Activated CD8-positive, alpha-beta T cell treated with anti-CD3 and anti-CD28 coated beads, Interleukin-2, amount 10 ng/mL, durations not matched to agents 7 days and 5 days (primary cell): ENCODE results near the gene PTK7. TPM values are rescaled to one million over a fixed set of nuclear protein-coding genes. Genes with fewer than 3 reads are reported as not detected.

ENCODE experiments used
- ATAC-seq: fragments of 150-1000 bp; cut with Tn5 transposase; one replicate; pipeline ENCODE4 v1.10.0; 2021; ENCODE audit warnings: moderate library complexity
- CTCF ChIA-PET: fragments of 350-600 bp; sonication (Branson Sonifier 250); formaldehyde crosslinking; loops from one replicate; lab custom pipeline; 2021; ENCODE audit warnings: antibody characterized with exemption; lab: Charles Lee
- POLR2A ChIA-PET: fragments of 350-600 bp; sonication (Branson Sonifier 250); formaldehyde crosslinking; loops from one replicate; lab custom pipeline; 2021; ENCODE audit warnings: antibody characterized with exemption; lab: Charles Lee
- DNase-seq: peaks from one replicate; pipeline ENCODE4 v3.0.0-alpha.2; 2020
- H3K27ac Mint-ChIP-seq: one replicate; pipeline ENCODE4 v1.8.0; 2021; ENCODE audit warnings: mild to moderate bottlenecking, mixed read lengths
- H3K27me3 Mint-ChIP-seq: one replicate; pipeline ENCODE4 v1.8.0; 2021; ENCODE audit warnings: low read depth, mixed read lengths
- H3K36me3 Mint-ChIP-seq: one replicate; pipeline ENCODE4 v1.8.0; 2021; ENCODE audit warnings: low read depth, mixed read lengths
- H3K4me1 Mint-ChIP-seq: one replicate; pipeline ENCODE4 v1.8.0; 2021; ENCODE audit warnings: low read depth, mixed read lengths
- H3K4me3 Mint-ChIP-seq: one replicate; pipeline ENCODE4 v1.8.0; 2021; ENCODE audit warnings: mild to moderate bottlenecking, mixed read lengths
- H3K9me3 Mint-ChIP-seq: one replicate; pipeline ENCODE4 v1.8.0; 2022; ENCODE audit warnings: mixed read lengths; ENCODE audit not compliant: insufficient read depth
- total RNA-seq, 2 experiments: library from RNA; stranded (reverse); gene quantifications; one replicate each; pipeline ENCODE4 v1.2.3, GENCODE V29; 2021

PTK7 gene
- total RNA-seq, 2 experiments from 2014 or later, result 1.2 to 1.8 TPM

GRCh38 chr6:43185391-43185985, 109.4 kb downstream of the PTK7 start:
- peak; percentile 59 for DNase-seq
- peak overlapping the region; percentile 7 for H3K4me3 Mint-ChIP-seq
- ChIA-PET POLR2A (interaction anchor here (1.8 kb wide), 1 partner anchor 10 kb away, joined by 6 read pairs; no protein-coding TSS in a partner anchor), CTCF (interaction anchor here (0.9 to 1.5 kb wide), 2 partner anchors 10 to 16 kb away, joined by 3 to 4 read pairs; no protein-coding TSS in a partner anchor)
- peak overlapping the region; percentile 73 for H3K27ac Mint-ChIP-seq
- no peak for ATAC-seq
- no peaks in the 10 kb centered on the region for H3K27me3 Mint-ChIP-seq
- peaks cover 53% of the 10 kb centered on the region for H3K4me1 Mint-ChIP-seq
- H3K36me3 Mint-ChIP-seq, result peaks cover 44% of the 10 kb centered on the region
- no peaks in the 10 kb centered on the region for H3K9me3 Mint-ChIP-seq

- peaks cover 43% of the 10 kb centered on the region for H3K36me3 Mint-ChIP-seq
- ATAC-seq (no peak), DNase-seq (no peak)
- H3K4me1 Mint-ChIP-seq, result peaks cover 52% of the 10 kb centered on the region
- ChIA-PET POLR2A (interaction anchor here (1.8 kb wide), 1 partner anchor 11 kb away, joined by 6 read pairs; no protein-coding TSS in a partner anchor), CTCF (interaction anchor here (0.9 to 1.5 kb wide), 2 partner anchors 11 to 16 kb away, joined by 3 to 4 read pairs; no protein-coding TSS in a partner anchor)
- peak overlapping the region; percentile 53 for H3K27ac Mint-ChIP-seq
- no peak overlapping the region for H3K4me3 Mint-ChIP-seq
- no peaks in the 10 kb centered on the region for H3K27me3 Mint-ChIP-seq
- no peaks in the 10 kb centered on the region for H3K9me3 Mint-ChIP-seq
These were observed 109.9 kb downstream of the PTK7 start for GRCh38 chr6:43186019-43186418.

DNA sequence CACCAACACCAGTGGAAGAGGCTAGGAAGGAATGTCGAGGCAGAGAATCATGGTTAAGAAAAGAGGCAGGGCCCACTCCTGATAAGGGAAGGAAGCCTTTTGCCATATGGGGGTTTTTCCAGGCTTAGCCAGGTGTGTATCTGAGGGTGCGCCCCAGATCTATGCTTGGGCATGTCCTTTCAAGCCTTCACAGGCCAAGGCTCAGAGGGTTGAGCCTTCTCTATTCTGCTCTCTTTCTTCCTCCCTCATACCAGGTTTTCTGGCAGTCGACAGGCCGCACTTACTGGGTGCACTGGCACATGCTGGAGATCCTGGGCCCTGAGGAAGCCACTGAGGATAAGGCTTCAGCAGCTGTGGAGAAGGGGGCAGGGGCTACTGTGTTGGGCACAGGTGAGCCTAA, 110.6 kb downstream of the PTK7 start:
- Mint-ChIP-seq H3K4me3 (no peak overlapping the region), H3K36me3 (peaks cover 39% of the 10 kb centered on the region), H3K27ac (peak overlapping the region; percentile 53), H3K4me1 (peaks cover 45% of the 10 kb centered on the region), H3K9me3 (no peaks in the 10 kb centered on the region), H3K27me3 (no peaks in the 10 kb centered on the region)
- ATAC-seq (no peak), DNase-seq (no peak)
- ChIA-PET POLR2A (no interaction called here), CTCF (interaction anchor here (1.2 kb wide), 1 partner anchor 15 kb away, joined by 3 read pairs; no protein-coding TSS in a partner anchor)

GRCh38 chr6:43187821-43188220, 111.7 kb downstream of the PTK7 start:
- POLR2A ChIA-PET, result no interaction called here

GRCh38 chr6:43188426-43188825, 112.3 kb downstream of the PTK7 start:
- H3K9me3 Mint-ChIP-seq, result no peaks in the 10 kb centered on the region
- H3K4me3 Mint-ChIP-seq, result no peak overlapping the region
- ATAC-seq (no peak), DNase-seq (no peak)
- CTCF ChIA-PET, result no interaction called here
- H3K27me3 Mint-ChIP-seq, result no peaks in the 10 kb centered on the region
- POLR2A ChIA-PET, result no interaction called here
- peaks cover 46% of the 10 kb centered on the region for H3K36me3 Mint-ChIP-seq
- H3K27ac Mint-ChIP-seq, result no peak overlapping the region
- peaks cover 32% of the 10 kb centered on the region for H3K4me1 Mint-ChIP-seq

More at GRCh38 chr6:43187821-43188220, 111.7 kb downstream of the PTK7 start:
- no peak overlapping the region for H3K4me3 Mint-ChIP-seq
- ATAC-seq (no peak), DNase-seq (no peak)
- CTCF ChIA-PET, result interaction anchor here (1.2 kb wide), 1 partner anchor 16 kb away, joined by 3 read pairs; no protein-coding TSS in a partner anchor
- H3K9me3 Mint-ChIP-seq, result no peaks in the 10 kb centered on the region
- no peak overlapping the region for H3K27ac Mint-ChIP-seq
- H3K4me1 Mint-ChIP-seq, result peaks cover 38% of the 10 kb centered on the region
- peaks cover 42% of the 10 kb centered on the region for H3K36me3 Mint-ChIP-seq
- H3K27me3 Mint-ChIP-seq, result no peaks in the 10 kb centered on the region

- CTCF ChIA-PET, result no interaction called here
- Mint-ChIP-seq H3K27me3 (no peaks in the 10 kb centered on the region), H3K36me3 (peaks cover 43% of the 10 kb centered on the region)
These were observed 113.7 kb downstream of the PTK7 start for GRCh38 chr6:43189776-43190304.

GRCh38 chr6:43192911-43193310, 116.8 kb downstream of the PTK7 start:
- ChIA-PET POLR2A (no interaction called here), CTCF (no interaction called here)
- no peak overlapping the region for H3K4me3 Mint-ChIP-seq
- no peak overlapping the region for H3K27ac Mint-ChIP-seq
- DNase-seq (no peak), ATAC-seq (no peak)
- H3K4me1 Mint-ChIP-seq, result peaks cover 4% of the 10 kb centered on the region
- H3K9me3 Mint-ChIP-seq, result no peaks in the 10 kb centered on the region
- H3K36me3 Mint-ChIP-seq, result peaks cover 38% of the 10 kb centered on the region
- no peaks in the 10 kb centered on the region for H3K27me3 Mint-ChIP-seq

More at GRCh38 chr6:43189776-43190304, 113.7 kb downstream of the PTK7 start:
- H3K4me1 Mint-ChIP-seq, result peaks cover 19% of the 10 kb centered on the region
- DNase-seq (no peak), ATAC-seq (no peak)
- H3K4me3 Mint-ChIP-seq, result no peak overlapping the region
- H3K9me3 Mint-ChIP-seq, result no peaks in the 10 kb centered on the region
- POLR2A ChIA-PET, result no interaction called here
- H3K27ac Mint-ChIP-seq, result no peak overlapping the region

DNA sequence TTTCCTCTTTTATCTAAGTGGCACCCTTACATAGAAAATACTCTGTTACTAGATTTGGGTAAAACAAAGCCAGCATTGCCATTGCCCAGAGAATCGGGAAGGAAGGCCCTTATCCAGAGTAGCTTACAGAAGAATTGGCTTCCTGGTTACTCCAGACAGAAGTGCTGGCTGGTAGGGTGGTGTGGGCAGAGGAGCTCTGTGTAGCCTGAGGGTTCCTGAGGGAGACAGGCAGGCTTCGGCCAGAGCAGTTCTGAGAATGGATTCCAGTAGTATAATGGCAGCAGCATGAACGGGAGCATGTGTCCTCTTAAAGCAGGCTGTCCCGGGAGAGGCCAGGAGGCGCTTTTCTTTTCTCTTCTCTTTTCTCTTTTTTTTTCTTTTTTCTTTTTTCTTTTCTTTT, 117.8 kb downstream of the PTK7 start:
- no peak for ATAC-seq
- Mint-ChIP-seq H3K4me1 (no peaks in the 10 kb centered on the region), H3K4me3 (no peak overlapping the region), H3K36me3 (peaks cover 30% of the 10 kb centered on the region), H3K9me3 (no peaks in the 10 kb centered on the region), H3K27ac (no peak overlapping the region), H3K27me3 (no peaks in the 10 kb centered on the region)
- POLR2A ChIA-PET, result no interaction called here
- CTCF ChIA-PET, result interaction anchor here (0.9 kb wide), 1 partner anchor 35 kb away, joined by 3 read pairs; the partner anchor contains the start of gene DNPH1
- DNase-seq, result no peak

- Mint-ChIP-seq H3K27me3 (no peaks in the 10 kb centered on the region), H3K9me3 (no peaks in the 10 kb centered on the region), H3K36me3 (peaks cover 40% of the 10 kb centered on the region), H3K4me1 (no peaks in the 10 kb centered on the region), H3K27ac (no peak overlapping the region), H3K4me3 (no peak overlapping the region)
- ChIA-PET CTCF (interaction anchor here (0.6 kb wide), 1 partner anchor 31 kb away, joined by 3 read pairs; no protein-coding TSS in a partner anchor), POLR2A (interaction anchor here (0.7 to 0.8 kb wide), 2 partner anchors 14 to 24 kb away, joined by 3 read pairs; partner anchors contain the start of gene CUL9)
- DNase-seq (no peak), ATAC-seq (no peak)
These were observed 120.2 kb downstream of the PTK7 start for GRCh38 chr6:43196337-43196736.

- no peak overlapping the region for H3K4me3 Mint-ChIP-seq
- H3K9me3 Mint-ChIP-seq, result no peaks in the 10 kb centered on the region
- ChIA-PET CTCF (interaction anchor here (1.0 to 1.1 kb wide), 2 partner anchors 9 to 25 kb away, joined by 3 read pairs; no protein-coding TSS in a partner anchor), POLR2A (interaction anchor here (0.9 kb wide), 1 partner anchor 19 kb away, joined by 3 read pairs; no protein-coding TSS in a partner anchor)
- ATAC-seq (no peak), DNase-seq (no peak)
- no peaks in the 10 kb centered on the region for H3K27me3 Mint-ChIP-seq
- H3K4me1 Mint-ChIP-seq, result no peaks in the 10 kb centered on the region
- no peak overlapping the region for H3K27ac Mint-ChIP-seq
- peaks cover 32% of the 10 kb centered on the region for H3K36me3 Mint-ChIP-seq
These were observed 123.8 kb downstream of the PTK7 start for GRCh38 chr6:43199912-43200311.

DNA sequence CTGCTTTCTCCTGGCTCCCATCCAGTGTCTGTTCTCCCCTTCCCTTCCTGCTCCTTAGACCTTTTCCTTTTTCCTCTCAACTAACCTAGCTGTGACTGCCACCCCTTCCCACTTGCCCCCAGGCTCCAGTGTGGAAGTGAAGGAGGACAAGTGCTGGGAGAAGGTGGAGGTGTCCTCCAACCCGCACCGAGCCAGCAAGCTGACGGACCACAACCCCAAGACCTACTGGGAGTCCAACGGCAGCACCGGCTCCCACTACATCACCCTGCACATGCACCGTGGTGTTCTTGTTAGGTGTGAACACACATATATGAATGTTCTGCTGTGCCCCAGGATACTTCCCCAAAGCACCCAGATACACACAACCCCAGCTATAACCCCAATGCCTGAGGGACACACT, 124.4 kb downstream of the PTK7 start:
- peaks cover 33% of the 10 kb centered on the region for H3K36me3 Mint-ChIP-seq
- POLR2A ChIA-PET, result no interaction called here
- no peak overlapping the region for H3K27ac Mint-ChIP-seq
- DNase-seq (no peak), ATAC-seq (no peak)
- H3K9me3 Mint-ChIP-seq, result no peaks in the 10 kb centered on the region
- H3K27me3 Mint-ChIP-seq, result no peaks in the 10 kb centered on the region
- H3K4me1 Mint-ChIP-seq, result no peaks in the 10 kb centered on the region
- CTCF ChIA-PET, result interaction anchor here (1.1 to 2.0 kb wide), 3 partner anchors 15 to 29 kb away, joined by 3 to 11 read pairs (median 4); partner anchors contain the start of gene DNPH1
- no peak overlapping the region for H3K4me3 Mint-ChIP-seq

DNA sequence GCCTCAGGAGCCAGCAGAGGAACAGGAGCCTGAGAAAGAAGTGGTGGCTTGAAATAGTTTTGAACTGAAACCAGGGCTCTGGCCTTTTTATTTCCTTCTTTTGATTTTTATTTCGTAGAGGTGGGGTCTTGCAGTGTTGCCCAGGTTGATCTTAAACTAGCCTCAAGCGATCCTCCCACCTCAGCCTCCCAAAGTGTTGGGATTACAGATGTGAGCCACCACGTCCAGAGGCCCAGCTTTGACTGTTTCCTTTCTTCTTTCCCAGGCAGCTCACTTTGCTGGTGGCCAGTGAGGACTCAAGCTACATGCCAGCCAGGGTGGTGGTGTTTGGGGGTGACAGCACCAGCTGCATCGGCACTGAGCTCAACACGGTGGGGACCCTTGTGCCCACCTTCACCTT, 126.3 kb downstream of the PTK7 start:
- Mint-ChIP-seq H3K4me1 (no peaks in the 10 kb centered on the region), H3K9me3 (no peaks in the 10 kb centered on the region), H3K36me3 (peaks cover 37% of the 10 kb centered on the region), H3K4me3 (no peak overlapping the region), H3K27ac (no peak overlapping the region), H3K27me3 (no peaks in the 10 kb centered on the region)
- no peak for DNase-seq
- CTCF ChIA-PET, result interaction anchor here (2.0 kb wide), 1 partner anchor 17 kb away, joined by 4 read pairs; no protein-coding TSS in a partner anchor
- ATAC-seq, result no peak
- POLR2A ChIA-PET, result interaction anchor here (0.6 kb wide), 1 partner anchor 476 kb away, joined by 3 read pairs; no protein-coding TSS in a partner anchor
